K562 (cell line): Measurements from ENCODE around the gene LNX2.

Experiments used
- HEY1 ChIP-seq: fragments of 250-450 bp; sonication (Bioruptor Pico); IDR thresholded peaks from 2 replicates; pipeline ENCODE4 v1.5.0; 2020; ENCODE audit warnings: mild to moderate bottlenecking, moderate library complexity, borderline replicate concordance
- POLR2AphosphoS5 ChIP-seq: IDR thresholded peaks from 2 replicates; pipeline ENCODE4 v1.6.1; 2011; ENCODE audit warnings: mild to moderate bottlenecking, low read depth, low read length, moderate library complexity; ENCODE audit not compliant: control insufficient read depth, insufficient read depth
- POU5F1 ChIP-seq: fragments of 150-350 bp; IDR thresholded peaks from 2 replicates; pipeline ENCODE4 v1.6.1; 2014; ENCODE audit warnings: borderline replicate concordance, low read length, low read depth, mild to moderate bottlenecking; ENCODE audit not compliant: partially characterized antibody
- SETDB1 ChIP-seq: IDR thresholded peaks from one replicate; pipeline ENCODE4 v1.6.1; 2012; ENCODE audit warnings: low read length, control low read depth, inconsistent platforms
- TAF1 ChIP-seq: IDR thresholded peaks from 2 replicates; pipeline ENCODE4 v1.6.1; 2011; ENCODE audit warnings: mild to moderate bottlenecking, low read length, moderate library complexity; ENCODE audit not compliant: insufficient read depth, control insufficient read depth, severe bottlenecking; ENCODE audit errors: extremely low read depth
- TF ChIP-seq, protein P1 (sequence below), 3 experiments: IDR thresholded peaks in 2 of 3; conservative IDR thresholded peaks in 1 of 3; 2 replicates each; pipeline ENCODE4 v1.5.1; 2011 to 2012; ENCODE audit warnings: low read length in 3 of 3, mild to moderate bottlenecking in 3 of 3, control low read depth in 2 of 3, improper control_type of control experiment in 1 of 3, inconsistent platforms in 1 of 3, low read depth in 1 of 3, mixed read lengths in 1 of 3, moderate library complexity in 1 of 3; ENCODE audit not compliant: insufficient read depth in 2 of 3
- TF ChIP-seq, protein P2 (sequence below): conservative IDR thresholded peaks from 2 replicates; pipeline ENCODE4 v1.6.1; 2011; ENCODE audit warnings: low read depth, mild to moderate bottlenecking, low read length; ENCODE audit not compliant: control insufficient read depth

- TF ChIP-seq SETDB1 (no peak), POU5F1 (no peak), POLR2AphosphoS5 (no peak), HEY1 (CRISPR knock-in tag) (no peak), TAF1 (no peak)
- TF ChIP-seq, protein P1, sequence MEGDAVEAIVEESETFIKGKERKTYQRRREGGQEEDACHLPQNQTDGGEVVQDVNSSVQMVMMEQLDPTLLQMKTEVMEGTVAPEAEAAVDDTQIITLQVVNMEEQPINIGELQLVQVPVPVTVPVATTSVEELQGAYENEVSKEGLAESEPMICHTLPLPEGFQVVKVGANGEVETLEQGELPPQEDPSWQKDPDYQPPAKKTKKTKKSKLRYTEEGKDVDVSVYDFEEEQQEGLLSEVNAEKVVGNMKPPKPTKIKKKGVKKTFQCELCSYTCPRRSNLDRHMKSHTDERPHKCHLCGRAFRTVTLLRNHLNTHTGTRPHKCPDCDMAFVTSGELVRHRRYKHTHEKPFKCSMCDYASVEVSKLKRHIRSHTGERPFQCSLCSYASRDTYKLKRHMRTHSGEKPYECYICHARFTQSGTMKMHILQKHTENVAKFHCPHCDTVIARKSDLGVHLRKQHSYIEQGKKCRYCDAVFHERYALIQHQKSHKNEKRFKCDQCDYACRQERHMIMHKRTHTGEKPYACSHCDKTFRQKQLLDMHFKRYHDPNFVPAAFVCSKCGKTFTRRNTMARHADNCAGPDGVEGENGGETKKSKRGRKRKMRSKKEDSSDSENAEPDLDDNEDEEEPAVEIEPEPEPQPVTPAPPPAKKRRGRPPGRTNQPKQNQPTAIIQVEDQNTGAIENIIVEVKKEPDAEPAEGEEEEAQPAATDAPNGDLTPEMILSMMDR (IDR thresholded peaks at IDR 0.05 in 2 of 3, conservative IDR thresholded peaks at IDR 0.05 in 1 of 3; ENCODE audit: insufficient read depth in 2 of 3, low read depth in 1 of 3, low read length in 3 of 3), result no peak
- TF ChIP-seq, protein P2, sequence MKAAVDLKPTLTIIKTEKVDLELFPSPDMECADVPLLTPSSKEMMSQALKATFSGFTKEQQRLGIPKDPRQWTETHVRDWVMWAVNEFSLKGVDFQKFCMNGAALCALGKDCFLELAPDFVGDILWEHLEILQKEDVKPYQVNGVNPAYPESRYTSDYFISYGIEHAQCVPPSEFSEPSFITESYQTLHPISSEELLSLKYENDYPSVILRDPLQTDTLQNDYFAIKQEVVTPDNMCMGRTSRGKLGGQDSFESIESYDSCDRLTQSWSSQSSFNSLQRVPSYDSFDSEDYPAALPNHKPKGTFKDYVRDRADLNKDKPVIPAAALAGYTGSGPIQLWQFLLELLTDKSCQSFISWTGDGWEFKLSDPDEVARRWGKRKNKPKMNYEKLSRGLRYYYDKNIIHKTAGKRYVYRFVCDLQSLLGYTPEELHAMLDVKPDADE, result no peak
Observed at GRCh38 chr13:27650312-27650711, 30.0 kb upstream of the LNX2 start.
